Caco-2 (cell line): Measurements from ENCODE around the gene LAMC2. TPM values are rescaled to one million over a fixed set of nuclear protein-coding genes. Genes with fewer than 3 reads are reported as not detected.

Experiments used
- BruUV-seq: library from RNA; stranded (reverse); fragments of 400-500 nt; replicated peaks from 2 replicates; lab custom pipeline; 2021; lab: Mats Ljungman, UMichigan
- CTCF ChIA-PET: fragments of 300-600 bp; sonication (Branson Sonifier 250); formaldehyde crosslinking; loops from one replicate; lab custom pipeline; 2022; ENCODE audit warnings: antibody characterized with exemption; lab: Charles Lee
- POLR2A ChIA-PET: fragments of 300-600 bp; sonication (Branson Sonifier 250); formaldehyde crosslinking; loops from one replicate; lab custom pipeline; 2022; ENCODE audit warnings: antibody characterized with exemption; lab: Charles Lee
- DNase-seq, 2 experiments: peaks; one replicate each; pipeline versions ENCODE4 v3.0.0 to v3.0.0-alpha.2; 2020 to 2022
- H3K27me3 ChIP-seq: replicated peaks from 2 replicates; pipeline ENCODE4 v1.6.0; 2011; ENCODE audit warnings: low read length; ENCODE audit not compliant: control insufficient read depth, insufficient read depth
- H3K36me3 ChIP-seq: 2 replicates; pipeline ENCODE4 v1.5.1; 2011; ENCODE audit warnings: low read length; ENCODE audit not compliant: control insufficient read depth, insufficient read depth
- H3K4me1 ChIP-seq: fragments of 250-450 bp; sonication (Bioruptor Pico); 2 replicates; pipeline ENCODE4 v1.5.1; 2020; ENCODE audit warnings: mild to moderate bottlenecking
- H3K4me3 ChIP-seq: 2 replicates; pipeline ENCODE4 v1.5.1; 2011; ENCODE audit warnings: low read depth, mild to moderate bottlenecking, control low read depth, low read length
- H3K9me3 ChIP-seq: fragments of 250-450 bp; sonication (Bioruptor Pico); 2 replicates; pipeline ENCODE4 v1.5.1; 2020; ENCODE audit warnings: mild to moderate bottlenecking, moderate library complexity
- H3K27ac Mint-ChIP-seq: one replicate; pipeline ENCODE4 v1.8.0; 2022; ENCODE audit warnings: mixed read lengths; ENCODE audit not compliant: unreplicated experiment
- H3K27me3 Mint-ChIP-seq: one replicate; pipeline ENCODE4 v1.8.0; 2022; ENCODE audit warnings: mixed read lengths; ENCODE audit not compliant: insufficient read depth, unreplicated experiment
- H3K36me3 Mint-ChIP-seq: one replicate; pipeline ENCODE4 v1.8.0; 2022; ENCODE audit warnings: mild to moderate bottlenecking, mixed read lengths; ENCODE audit not compliant: insufficient read depth, unreplicated experiment
- H3K4me1 Mint-ChIP-seq: one replicate; pipeline ENCODE4 v1.8.0; 2022; ENCODE audit warnings: low read depth, mixed read lengths; ENCODE audit not compliant: unreplicated experiment
- H3K4me3 Mint-ChIP-seq: one replicate; pipeline ENCODE4 v1.8.0; 2022; ENCODE audit warnings: mild to moderate bottlenecking, moderate library complexity, mixed read lengths; ENCODE audit not compliant: unreplicated experiment
- H3K9me3 Mint-ChIP-seq: one replicate; pipeline ENCODE4 v1.8.0; 2022; ENCODE audit warnings: mixed read lengths; ENCODE audit not compliant: unreplicated experiment
- intact Hi-C: fragments of 100-400 bp; cut with micrococcal nuclease; formaldehyde crosslinking; loops from one replicate; pipeline ENCODE4 v1.10.0; 2022; ENCODE audit not compliant: unreplicated experiment
- total RNA-seq: library from RNA; stranded (reverse); gene quantifications from 2 replicates; pipeline ENCODE4 v1.2.3, GENCODE V29; 2022
- TF ChIP-seq, protein P1 (sequence below), 2 experiments: fragments of 200-600 bp in 1 of 2; IDR thresholded peaks; 1 replicate in 1 of 2; 2 replicates in 1 of 2; pipeline versions ENCODE4 v1.5.1 to v1.8.0; 2011 to 2022; ENCODE audit warnings: antibody characterized with exemption in 1 of 2, control low read depth in 1 of 2, inconsistent platforms in 1 of 2, low read depth in 1 of 2, low read length in 1 of 2, mild to moderate bottlenecking in 1 of 2, moderate library complexity in 1 of 2; ENCODE audit not compliant: insufficient read depth in 1 of 2, severe bottlenecking in 1 of 2, unreplicated experiment in 1 of 2

The LAMC2 gene
- total RNA-seq, 1 experiment from 2014 or later: 34.9 TPM

DNA sequence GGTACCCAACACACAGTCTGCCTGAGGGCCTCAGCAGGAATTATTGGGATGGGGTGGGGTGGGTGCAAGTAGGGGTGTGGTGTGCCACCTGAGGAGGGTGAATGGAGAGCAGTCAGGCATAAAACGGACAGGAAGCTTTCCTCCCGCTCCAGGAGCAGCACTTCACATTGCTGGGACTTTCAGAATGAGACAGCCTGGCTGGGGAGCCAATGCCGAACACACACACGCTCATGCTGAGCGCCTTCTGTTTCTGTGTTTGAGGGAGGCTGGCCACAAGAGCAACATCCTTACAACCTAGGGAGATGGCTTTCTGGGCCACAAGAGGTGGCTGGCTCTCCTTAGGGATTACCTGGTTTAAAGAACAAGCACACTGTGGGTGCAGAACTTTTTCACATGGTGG, 98.0 kb downstream of the LAMC2 start:
- no TSS peak for BruUV-seq
- H3K36me3 Mint-ChIP-seq: no peaks in the 10 kb centered on the region
- no peak overlapping the region for H3K27ac Mint-ChIP-seq
- no peaks in the 10 kb centered on the region for H3K27me3 ChIP-seq
- ChIA-PET POLR2A (interaction anchor here (0.6 kb wide), 1 partner anchor 266 kb away, joined by 4 read pairs; no protein-coding TSS in a partner anchor), CTCF (no interaction called here)
- peak in 1 of 2 experiments; percentile 14 for DNase-seq
- H3K36me3 ChIP-seq: no peaks in the 10 kb centered on the region
- peaks cover 15% of the 10 kb centered on the region for H3K4me1 Mint-ChIP-seq
- no peaks in the 10 kb centered on the region for H3K27me3 Mint-ChIP-seq
- peaks cover 41% of the 10 kb centered on the region for H3K4me1 ChIP-seq
- intact Hi-C loops: no loop called here
- H3K9me3 Mint-ChIP-seq: no peaks in the 10 kb centered on the region
- TF ChIP-seq, protein P1, sequence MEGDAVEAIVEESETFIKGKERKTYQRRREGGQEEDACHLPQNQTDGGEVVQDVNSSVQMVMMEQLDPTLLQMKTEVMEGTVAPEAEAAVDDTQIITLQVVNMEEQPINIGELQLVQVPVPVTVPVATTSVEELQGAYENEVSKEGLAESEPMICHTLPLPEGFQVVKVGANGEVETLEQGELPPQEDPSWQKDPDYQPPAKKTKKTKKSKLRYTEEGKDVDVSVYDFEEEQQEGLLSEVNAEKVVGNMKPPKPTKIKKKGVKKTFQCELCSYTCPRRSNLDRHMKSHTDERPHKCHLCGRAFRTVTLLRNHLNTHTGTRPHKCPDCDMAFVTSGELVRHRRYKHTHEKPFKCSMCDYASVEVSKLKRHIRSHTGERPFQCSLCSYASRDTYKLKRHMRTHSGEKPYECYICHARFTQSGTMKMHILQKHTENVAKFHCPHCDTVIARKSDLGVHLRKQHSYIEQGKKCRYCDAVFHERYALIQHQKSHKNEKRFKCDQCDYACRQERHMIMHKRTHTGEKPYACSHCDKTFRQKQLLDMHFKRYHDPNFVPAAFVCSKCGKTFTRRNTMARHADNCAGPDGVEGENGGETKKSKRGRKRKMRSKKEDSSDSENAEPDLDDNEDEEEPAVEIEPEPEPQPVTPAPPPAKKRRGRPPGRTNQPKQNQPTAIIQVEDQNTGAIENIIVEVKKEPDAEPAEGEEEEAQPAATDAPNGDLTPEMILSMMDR (IDR thresholded peaks at IDR 0.05; ENCODE audit: insufficient read depth in 1 of 2, low read depth in 1 of 2, low read length in 1 of 2, severe bottlenecking in 1 of 2, unreplicated experiment in 1 of 2): no peak
- H3K4me3 Mint-ChIP-seq: no peak overlapping the region
- no peaks in the 10 kb centered on the region for H3K9me3 ChIP-seq
- no peak overlapping the region for H3K4me3 ChIP-seq

DNA sequence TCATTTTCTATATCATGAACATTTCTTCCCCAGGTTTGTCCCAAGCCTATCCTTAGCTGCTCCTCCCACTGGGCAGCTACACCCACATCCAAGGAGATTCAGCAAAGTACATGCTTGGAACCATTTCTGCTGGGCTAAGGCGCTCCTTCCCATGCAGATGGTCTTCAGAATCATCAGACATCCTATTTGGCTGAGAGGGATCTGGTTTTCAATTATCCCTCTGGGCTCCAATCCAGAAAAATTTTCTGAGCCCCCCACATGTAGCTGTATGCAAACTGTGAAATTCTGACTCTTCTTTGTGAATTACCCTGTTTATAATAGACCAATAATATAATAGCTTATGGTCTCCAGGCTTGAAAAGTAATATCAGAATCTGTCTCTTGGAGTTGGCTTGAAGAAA, 99.2 kb downstream of the LAMC2 start:
- intact Hi-C loops: no loop called here
- H3K4me1 Mint-ChIP-seq: peaks cover 15% of the 10 kb centered on the region
- Histone ChIP-seq H3K9me3 (no peaks in the 10 kb centered on the region), H3K4me3 (no peak overlapping the region), H3K4me1 (peaks cover 33% of the 10 kb centered on the region), H3K27me3 (no peaks in the 10 kb centered on the region), H3K36me3 (no peaks in the 10 kb centered on the region)
- no peak for DNase-seq
- ChIA-PET POLR2A (no interaction called here), CTCF (no interaction called here)
- H3K9me3 Mint-ChIP-seq: no peaks in the 10 kb centered on the region
- H3K27ac Mint-ChIP-seq: no peak overlapping the region
- TF ChIP-seq, protein P1 (IDR thresholded peaks at IDR 0.05; ENCODE audit: insufficient read depth in 1 of 2, low read depth in 1 of 2, low read length in 1 of 2, severe bottlenecking in 1 of 2, unreplicated experiment in 1 of 2): no peak
- H3K4me3 Mint-ChIP-seq: no peak overlapping the region
- no TSS peak for BruUV-seq
- no peaks in the 10 kb centered on the region for H3K27me3 Mint-ChIP-seq
- H3K36me3 Mint-ChIP-seq: no peaks in the 10 kb centered on the region

DNA sequence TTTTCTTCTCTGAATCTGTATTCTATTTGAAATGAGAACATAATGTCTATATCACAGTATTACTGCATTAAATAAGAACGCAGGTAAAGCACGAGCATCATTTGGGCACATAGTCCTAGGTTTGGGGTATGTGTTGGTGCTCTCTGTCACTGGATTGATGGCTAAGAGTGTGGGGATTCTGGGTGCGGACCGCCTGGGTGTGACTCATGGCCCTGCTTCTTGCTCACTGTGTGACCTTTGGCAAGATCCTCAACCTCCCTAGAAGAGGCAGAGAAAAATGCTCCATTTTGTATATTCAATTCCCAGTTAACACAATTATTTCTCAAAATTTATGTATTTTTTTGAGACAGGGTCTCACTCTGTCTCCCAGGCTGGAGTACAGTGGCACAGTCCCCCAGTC, 99.7 kb downstream of the LAMC2 start:
- Histone ChIP-seq H3K9me3 (no peaks in the 10 kb centered on the region), H3K4me1 (peaks cover 33% of the 10 kb centered on the region), H3K36me3 (no peaks in the 10 kb centered on the region), H3K27me3 (no peaks in the 10 kb centered on the region), H3K4me3 (no peak overlapping the region)
- POLR2A ChIA-PET: no interaction called here
- H3K4me1 Mint-ChIP-seq: peaks cover 15% of the 10 kb centered on the region
- CTCF ChIA-PET: no interaction called here
- no TSS peak for BruUV-seq
- TF ChIP-seq, protein P1 (IDR thresholded peaks at IDR 0.05; ENCODE audit: insufficient read depth in 1 of 2, low read depth in 1 of 2, low read length in 1 of 2, severe bottlenecking in 1 of 2, unreplicated experiment in 1 of 2): no peak
- H3K27ac Mint-ChIP-seq: no peak overlapping the region
- no peaks in the 10 kb centered on the region for H3K27me3 Mint-ChIP-seq
- no peaks in the 10 kb centered on the region for H3K36me3 Mint-ChIP-seq
- intact Hi-C loops: no loop called here
- peak in 1 of 2 experiments; percentile 5 for DNase-seq
- no peaks in the 10 kb centered on the region for H3K9me3 Mint-ChIP-seq
- no peak overlapping the region for H3K4me3 Mint-ChIP-seq
